HG02870 (cell line): Measurements from ENCODE around the gene BTG2.
"Not testable (repeated sequence)": the region's sequence is repeated elsewhere in the genome, so short reads cannot be mapped to it uniquely, and the experiment has no call there.

Experiments
- ATAC-seq: cut with Tn5 transposase; IDR thresholded peaks from one replicate; pipeline ENCODE4 v1.9.1; 2021; ENCODE audit warnings: mild to moderate bottlenecking, moderate library complexity; ENCODE audit not compliant: unreplicated experiment

The BTG2 gene

GRCh38 chr1:203314025-203314759 is 8.9 kb downstream of the BTG2 start:
- ATAC-seq: not testable (repeated sequence)

GRCh38 chr1:203316626-203317093 is 11.3 kb downstream of the BTG2 start:
- no peak for ATAC-seq

- no peak for ATAC-seq
These were observed 12.3 kb downstream of the BTG2 start for GRCh38 chr1:203317429-203318228.

- ATAC-seq: no peak
These were observed 12.9 kb downstream of the BTG2 start for GRCh38 chr1:203318229-203318517.

- ATAC-seq: peak; percentile 54
These were observed 15.4 kb downstream of the BTG2 start for GRCh38 chr1:203320591-203321272.

- ATAC-seq: no peak
These were observed 16.1 kb downstream of the BTG2 start for GRCh38 chr1:203321273-203322052.

- ATAC-seq: no peak
These were observed 17.3 kb downstream of the BTG2 start for GRCh38 chr1:203322500-203323179.

GRCh38 chr1:203323587-203323986 is 18.3 kb downstream of the BTG2 start:
- no peak for ATAC-seq

- no peak for ATAC-seq
These were observed 19.0 kb downstream of the BTG2 start for GRCh38 chr1:203324105-203325025.

- ATAC-seq: peak; percentile 34
These were observed 19.7 kb downstream of the BTG2 start for GRCh38 chr1:203325026-203325417.

GRCh38 chr1:203325418-203326091 is 20.2 kb downstream of the BTG2 start:
- no peak for ATAC-seq

- peak; percentile 61 for ATAC-seq
These were observed 21.7 kb downstream of the BTG2 start for GRCh38 chr1:203326830-203327683.

- peak; percentile 16 for ATAC-seq
These were observed 22.6 kb downstream of the BTG2 start for GRCh38 chr1:203327684-203328457.

- no peak for ATAC-seq
These were observed 23.4 kb downstream of the BTG2 start for GRCh38 chr1:203328714-203329122.

- no peak for ATAC-seq
These were observed 25.9 kb downstream of the BTG2 start for GRCh38 chr1:203331224-203331623.

- ATAC-seq: no peak
These were observed 30.2 kb downstream of the BTG2 start for GRCh38 chr1:203335503-203335902.

- ATAC-seq: no peak
These were observed 30.8 kb downstream of the BTG2 start for GRCh38 chr1:203336097-203336496.
